SK-N-SH (cell line): Measurements from ENCODE around the gene RSPO4.

Experiments used
- CTCF ChIP-seq: fragments of 200-600 bp; sonication (generic); IDR thresholded peaks from 2 replicates; pipeline ENCODE4 v1.6.1; 2017; ENCODE audit warnings: antibody characterized with exemption, mild to moderate bottlenecking, moderate library complexity
- EP300 ChIP-seq, 2 experiments: IDR thresholded peaks; 2 replicates each; pipeline versions ENCODE4 v1.4.0 to v1.6.1; 2012; ENCODE audit warnings: borderline replicate concordance in 1 of 2, low read depth in 1 of 2, low read length in 1 of 2
- EZH2phosphoT487 ChIP-seq: fragments of 200-600 bp; sonication (generic); IDR thresholded peaks from 2 replicates; pipeline ENCODE4 v1.6.1; 2017; ENCODE audit warnings: low read depth, mixed run types, mild to moderate bottlenecking, antibody characterized with exemption, moderate library complexity, borderline replicate concordance
- MAX ChIP-seq: IDR thresholded peaks from 2 replicates; pipeline ENCODE4 v1.4.0; 2012; ENCODE audit warnings: low read depth
- MEF2A ChIP-seq: IDR thresholded peaks from 2 replicates; pipeline ENCODE4 v1.4.0; 2012; ENCODE audit warnings: low read depth, borderline replicate concordance
- MXI1 ChIP-seq: IDR thresholded peaks from 2 replicates; pipeline ENCODE4 v1.6.1; 2012; ENCODE audit warnings: mild to moderate bottlenecking, low read depth, low read length, improper control_type of control experiment
- POLR2AphosphoS5 ChIP-seq: IDR thresholded peaks from 2 replicates; pipeline ENCODE4 v1.6.1; 2012; ENCODE audit warnings: low read depth, low read length
- RCOR1 ChIP-seq: fragments of 150-350 bp; IDR thresholded peaks from 2 replicates; pipeline ENCODE4 v1.6.1; 2017; ENCODE audit warnings: antibody characterized with exemption, low read length
- REST ChIP-seq: IDR thresholded peaks from 2 replicates; pipeline ENCODE4 v1.6.1; 2012; ENCODE audit warnings: mild to moderate bottlenecking, low read depth, low read length, moderate library complexity
- SMC3 ChIP-seq: IDR thresholded peaks from 2 replicates; pipeline ENCODE4 v1.6.1; 2012; ENCODE audit warnings: low read depth, low read length, improper control_type of control experiment
- TCF12 ChIP-seq: IDR thresholded peaks from 2 replicates; pipeline ENCODE4 v1.4.0; 2012
- USF1 ChIP-seq: IDR thresholded peaks from 2 replicates; pipeline ENCODE4 v1.4.0; 2012; ENCODE audit warnings: low read depth, borderline replicate concordance
- ZBTB33 ChIP-seq: IDR thresholded peaks from 2 replicates; pipeline ENCODE4 v1.4.0; 2012; ENCODE audit warnings: low read depth, borderline replicate concordance

GRCh38 chr20:911882-912600, 90.1 kb downstream of the RSPO4 start:
- TF ChIP-seq CTCF (no peak), EZH2phosphoT487 (no peak), RCOR1 (no peak), USF1 (no peak), MAX (no peak), MXI1 (no peak), REST (no peak), TCF12 (no peak), MEF2A (no peak), EP300 (IDR thresholded peaks at IDR 0.05; ENCODE audit: borderline replicate concordance in 1 of 2, low read depth in 1 of 2, low read length in 1 of 2) (no peak), POLR2AphosphoS5 (no peak), ZBTB33 (no peak), SMC3 (no peak)
